ENCODE measurements around the gene PTPRJ.

Gene PTPRJ

DNA sequence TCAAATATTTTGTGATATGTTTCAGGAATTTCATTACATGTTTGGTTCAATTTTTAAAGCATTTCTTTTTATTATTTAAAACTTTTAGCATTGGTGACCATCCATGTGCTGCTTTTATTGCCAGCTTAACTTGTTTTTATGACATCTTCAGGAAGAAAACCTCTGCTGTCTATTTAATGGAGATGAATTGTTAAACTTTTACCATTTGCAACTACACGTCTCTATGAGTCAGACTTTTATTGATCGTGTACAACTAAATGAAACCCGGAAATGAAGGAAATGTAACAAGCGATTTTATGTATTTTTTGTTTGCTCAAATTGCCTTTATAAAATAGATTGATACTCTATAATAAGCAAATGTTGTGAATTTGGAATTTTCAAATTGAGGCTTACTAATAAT is 113.0 kb downstream of the PTPRJ start:
- H3K4me3 ChIP-seq (ENCODE audit: low read depth, low read length) = no peak overlapping the region
- TF ChIP-seq, protein P1, sequence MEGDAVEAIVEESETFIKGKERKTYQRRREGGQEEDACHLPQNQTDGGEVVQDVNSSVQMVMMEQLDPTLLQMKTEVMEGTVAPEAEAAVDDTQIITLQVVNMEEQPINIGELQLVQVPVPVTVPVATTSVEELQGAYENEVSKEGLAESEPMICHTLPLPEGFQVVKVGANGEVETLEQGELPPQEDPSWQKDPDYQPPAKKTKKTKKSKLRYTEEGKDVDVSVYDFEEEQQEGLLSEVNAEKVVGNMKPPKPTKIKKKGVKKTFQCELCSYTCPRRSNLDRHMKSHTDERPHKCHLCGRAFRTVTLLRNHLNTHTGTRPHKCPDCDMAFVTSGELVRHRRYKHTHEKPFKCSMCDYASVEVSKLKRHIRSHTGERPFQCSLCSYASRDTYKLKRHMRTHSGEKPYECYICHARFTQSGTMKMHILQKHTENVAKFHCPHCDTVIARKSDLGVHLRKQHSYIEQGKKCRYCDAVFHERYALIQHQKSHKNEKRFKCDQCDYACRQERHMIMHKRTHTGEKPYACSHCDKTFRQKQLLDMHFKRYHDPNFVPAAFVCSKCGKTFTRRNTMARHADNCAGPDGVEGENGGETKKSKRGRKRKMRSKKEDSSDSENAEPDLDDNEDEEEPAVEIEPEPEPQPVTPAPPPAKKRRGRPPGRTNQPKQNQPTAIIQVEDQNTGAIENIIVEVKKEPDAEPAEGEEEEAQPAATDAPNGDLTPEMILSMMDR (IDR thresholded peaks at IDR 0.05; ENCODE audit: low read depth, low read length) = no peak

DNA sequence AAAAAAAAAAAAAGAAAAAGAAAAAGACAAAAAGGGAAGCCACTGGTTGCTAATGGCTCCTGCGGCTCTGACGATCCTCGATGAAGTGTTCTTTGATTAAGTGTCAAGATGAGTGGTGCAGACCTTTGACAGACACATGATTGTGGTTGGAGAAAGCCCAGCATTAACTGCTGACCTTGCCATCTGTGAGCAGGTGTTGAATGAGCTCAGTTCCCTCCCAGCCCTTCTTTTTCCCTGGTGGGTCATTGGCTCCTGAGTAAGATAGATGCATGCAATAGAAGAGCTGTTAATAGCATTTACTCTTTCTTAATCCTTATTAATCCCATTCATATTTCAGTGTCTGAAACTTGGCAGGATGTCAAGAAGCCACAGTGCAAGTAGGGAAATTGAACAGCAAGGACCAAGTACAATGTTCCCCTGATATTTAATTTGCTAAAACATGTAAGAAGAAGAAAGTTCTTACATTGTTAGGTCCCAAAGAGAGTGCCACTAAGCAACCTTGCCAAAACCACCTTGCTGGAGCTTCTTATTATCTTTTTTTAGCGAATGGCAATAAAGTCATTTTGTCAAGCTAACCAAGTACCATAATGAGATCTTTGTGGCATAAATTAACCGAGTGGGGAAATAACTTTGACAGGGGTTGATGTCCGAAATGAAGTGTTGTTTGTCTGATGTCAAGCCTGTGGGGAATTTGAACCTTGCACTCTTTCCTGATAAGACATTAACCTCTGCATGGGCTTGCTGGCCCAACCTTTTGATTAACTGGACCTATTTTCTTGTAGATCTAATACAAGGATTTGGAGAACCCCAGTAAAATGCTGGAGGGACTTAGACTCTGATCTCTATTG is 113.7 kb downstream of the PTPRJ start:
- no peak overlapping the region for H3K4me3 ChIP-seq (ENCODE audit: low read depth, low read length)
- TF ChIP-seq, protein P1 (IDR thresholded peaks at IDR 0.05; ENCODE audit: low read depth, low read length) = no peak

DNA sequence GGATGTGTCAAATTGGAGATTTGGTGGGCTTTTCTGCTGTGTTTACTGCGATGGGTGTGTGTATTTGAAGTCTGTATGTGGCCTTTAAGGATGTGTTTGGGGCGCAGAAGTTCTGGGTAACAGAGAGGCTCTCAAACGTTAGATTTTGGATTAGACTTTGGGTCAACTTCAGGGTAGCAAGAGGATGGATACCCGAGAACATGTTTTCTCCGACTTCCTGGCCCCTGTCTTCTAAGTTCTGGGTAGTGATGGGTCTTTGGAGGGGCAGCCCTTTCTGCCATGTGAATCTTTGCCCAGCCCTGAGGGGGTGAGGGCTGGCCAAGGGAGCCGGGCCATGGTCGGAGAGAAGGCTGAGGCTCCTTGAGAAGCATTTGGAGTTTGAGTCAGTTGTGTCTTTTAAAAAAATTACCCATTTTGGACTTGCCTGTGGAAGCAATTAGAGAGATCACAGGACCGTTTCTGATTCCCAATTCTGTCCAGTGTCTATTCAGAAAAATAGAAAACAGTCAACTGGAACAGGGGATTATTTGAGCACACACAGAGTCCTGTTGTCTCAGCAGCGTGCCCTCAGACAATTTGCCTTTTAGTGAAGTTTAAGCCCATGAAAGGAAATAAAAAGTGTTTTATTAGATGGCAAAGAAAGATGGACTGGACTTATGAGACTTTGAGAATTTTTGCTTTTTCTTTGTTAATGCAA is 114.4 kb downstream of the PTPRJ start:
- H3K4me3 ChIP-seq (ENCODE audit: low read depth, low read length) = no peak overlapping the region
- TF ChIP-seq, protein P1 (IDR thresholded peaks at IDR 0.05; ENCODE audit: low read depth, low read length) = no peak

DNA sequence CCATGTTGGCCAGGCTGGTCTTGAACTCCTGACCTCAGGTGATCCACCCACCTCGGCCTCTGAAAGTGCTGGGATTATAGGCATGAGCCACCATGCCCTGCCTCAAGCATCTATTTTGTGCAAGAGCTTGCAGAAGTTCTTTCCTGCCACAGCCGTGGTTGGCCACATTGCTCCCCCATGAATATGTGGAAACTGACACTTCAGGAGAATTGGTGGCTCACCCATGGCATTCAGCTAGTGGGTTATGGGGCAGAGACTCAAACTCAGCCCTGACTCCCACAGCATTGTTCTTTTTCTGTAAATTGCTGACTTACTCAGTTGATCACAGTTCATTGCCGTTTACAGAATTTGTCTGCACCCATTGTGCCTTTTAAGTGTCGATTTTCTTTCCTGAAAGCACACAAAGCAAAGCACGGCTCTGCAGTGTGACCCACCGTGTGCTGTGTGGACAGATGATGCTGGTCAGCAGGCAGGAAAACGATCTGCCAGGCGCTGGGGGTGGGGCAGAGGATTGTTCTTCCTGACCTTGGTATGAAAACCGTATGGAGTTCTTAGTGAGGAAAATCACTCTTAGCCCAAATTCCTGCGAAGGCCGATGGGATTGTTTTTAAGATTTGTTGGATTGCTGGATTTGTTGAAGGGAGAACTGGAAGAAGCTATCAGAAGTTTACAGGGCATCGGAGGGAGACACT is 115.6 kb downstream of the PTPRJ start:
- H3K4me3 ChIP-seq (ENCODE audit: low read depth, low read length) = no peak overlapping the region
- TF ChIP-seq, protein P1 (IDR thresholded peaks at IDR 0.05; ENCODE audit: low read depth, low read length) = no peak

DNA sequence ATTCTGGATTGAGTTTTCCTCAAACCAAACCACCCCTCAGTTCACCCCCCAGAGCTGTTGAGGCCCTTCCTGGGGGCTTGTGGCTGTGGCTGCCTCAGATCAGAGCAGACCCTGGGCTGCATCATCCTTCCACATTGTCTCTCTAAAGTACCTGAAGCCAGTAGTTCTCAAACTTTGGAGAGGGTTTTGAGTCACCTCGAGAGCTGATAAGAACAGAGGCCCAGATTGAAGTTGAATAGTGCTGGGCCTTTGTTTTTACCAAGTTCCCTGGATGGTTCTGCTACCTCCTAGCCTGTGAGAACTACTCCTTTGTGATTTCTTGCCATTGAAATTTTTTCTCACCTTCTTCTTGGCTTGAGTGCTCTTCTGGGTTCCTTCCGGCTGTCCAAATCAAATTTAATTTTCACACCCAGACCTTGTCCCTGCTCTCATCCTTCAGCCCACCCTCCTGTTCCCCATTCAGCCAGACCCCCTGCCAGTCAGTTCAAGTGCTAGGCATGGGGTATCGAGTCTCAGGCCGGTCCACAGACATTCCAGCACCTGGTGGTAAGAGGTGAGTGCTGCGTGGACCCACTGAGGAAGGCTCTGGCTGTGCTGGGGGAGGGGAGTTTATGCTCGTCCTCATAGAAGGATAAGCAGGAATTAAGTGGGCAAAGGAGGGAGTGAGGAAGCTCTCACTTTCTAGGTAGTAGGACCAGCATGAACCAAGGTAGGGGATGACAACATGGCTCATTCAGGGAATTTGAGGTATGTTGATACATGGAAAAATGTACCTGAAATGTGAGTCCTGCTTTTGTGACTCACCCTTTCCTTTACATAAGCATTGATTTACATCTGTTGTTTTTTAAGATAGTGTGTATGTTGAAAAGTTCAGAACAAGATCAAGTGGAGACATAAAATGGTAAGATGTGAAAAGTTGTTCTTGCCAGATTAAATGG is 116.5 kb downstream of the PTPRJ start:
- TF ChIP-seq, protein P1 (IDR thresholded peaks at IDR 0.05; ENCODE audit: low read depth, low read length) = no peak
- no peak overlapping the region for H3K4me3 ChIP-seq (ENCODE audit: low read depth, low read length)

DNA sequence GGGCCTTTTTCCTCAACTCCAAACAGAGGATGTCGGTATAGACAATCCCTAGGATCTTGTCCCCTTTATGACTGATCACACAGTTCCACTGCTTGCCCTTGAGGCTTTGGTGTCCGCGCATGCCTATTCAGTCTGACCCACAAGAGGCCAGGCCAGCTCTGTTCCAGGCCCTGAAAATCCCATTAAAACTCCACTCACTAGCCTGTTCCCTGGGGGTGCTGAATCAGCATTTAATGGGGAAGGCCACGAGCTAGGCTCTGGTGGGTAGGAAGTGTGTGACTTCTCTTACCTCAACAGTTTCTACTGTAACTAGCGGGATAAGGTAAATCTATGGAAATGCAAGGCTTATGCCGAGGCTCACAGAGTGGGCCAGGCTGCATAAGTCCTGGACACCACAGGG is 117.7 kb downstream of the PTPRJ start:
- H3K4me3 ChIP-seq (ENCODE audit: low read depth, low read length) = no peak overlapping the region
- TF ChIP-seq, protein P1 (IDR thresholded peaks at IDR 0.05; ENCODE audit: low read depth, low read length) = no peak
